HepG2 (cell line): Measurements from ENCODE around the gene NRSN2. TPM values are rescaled to one million over a fixed set of nuclear protein-coding genes. Genes with fewer than 3 reads are reported as not detected.

Experiments used
- ADNP ChIP-seq: sonication (generic); formaldehyde crosslinking; IDR thresholded peaks from 2 replicates; pipeline ENCODE4 v1.4.0; 2020; ENCODE audit warnings: missing genetic modification reagents
- AHR ChIP-seq: IDR thresholded peaks from 2 replicates; pipeline ENCODE4 v1.6.1; 2018; ENCODE audit warnings: missing genetic modification reagents, missing compliant biosample characterization
- ATAD3A ChIP-seq: sonication (generic); formaldehyde crosslinking; IDR thresholded peaks from 2 replicates; pipeline ENCODE4 v1.4.0; 2020; ENCODE audit warnings: missing genetic modification reagents
- DNMT3B ChIP-seq: conservative IDR thresholded peaks from 2 replicates; pipeline ENCODE4 v1.6.1; 2016; ENCODE audit warnings: missing biosample characterization, control low read depth
- HOXA3 ChIP-seq: sonication (generic); formaldehyde crosslinking; IDR thresholded peaks from 2 replicates; pipeline ENCODE4 v1.5.0; 2020; ENCODE audit warnings: missing genetic modification reagents
- KDM1A ChIP-seq: IDR thresholded peaks from 2 replicates; pipeline ENCODE4 v1.6.1; 2016; ENCODE audit warnings: missing compliant biosample characterization
- NR2F1 ChIP-seq, 2 experiments: fragments of 450-650 bp in 1 of 2; formaldehyde crosslinking in 1 of 2; IDR thresholded peaks; 2 replicates each; pipeline versions ENCODE4 v1.5.0 to v1.6.1; 2016 to 2020; ENCODE audit warnings: mild to moderate bottlenecking in 1 of 2, missing compliant biosample characterization in 1 of 2, missing genetic modification reagents in 1 of 2, moderate library complexity in 1 of 2
- POLR2A ChIP-seq, 2 experiments: IDR thresholded peaks; 2 replicates each; pipeline ENCODE4 v1.6.1; 2011; ENCODE audit warnings: low read depth in 2 of 2, low read length in 2 of 2, mild to moderate bottlenecking in 1 of 2, moderate library complexity in 1 of 2; ENCODE audit not compliant: insufficient read depth in 1 of 2
- SSRP1 ChIP-seq: IDR thresholded peaks from 2 replicates; pipeline ENCODE4 v1.6.1; 2016; ENCODE audit warnings: control low read depth
- TAF1 ChIP-seq: sonication (generic); formaldehyde crosslinking; IDR thresholded peaks from 2 replicates; pipeline ENCODE4 v1.4.0; 2020; ENCODE audit warnings: missing genetic modification reagents
- TBX2 ChIP-seq: sonication (generic); formaldehyde crosslinking; IDR thresholded peaks from 2 replicates; pipeline ENCODE4 v1.5.0; 2020; ENCODE audit warnings: missing genetic modification reagents, mild to moderate bottlenecking, borderline replicate concordance
- TGIF2 ChIP-seq: IDR thresholded peaks from 2 replicates; pipeline ENCODE4 v1.6.1; 2016; ENCODE audit warnings: control low read depth, missing compliant biosample characterization
- ZBTB38 ChIP-seq: sonication (generic); formaldehyde crosslinking; IDR thresholded peaks from 2 replicates; pipeline ENCODE4 v1.5.1; 2020; ENCODE audit warnings: mild to moderate bottlenecking, missing genetic modification reagents
- ZBTB4 ChIP-seq: sonication (generic); formaldehyde crosslinking; IDR thresholded peaks from 2 replicates; pipeline ENCODE4 v1.4.0; 2020; ENCODE audit warnings: missing genetic modification reagents, mild to moderate bottlenecking, borderline replicate concordance
- ZFP36L2 ChIP-seq: sonication (generic); formaldehyde crosslinking; IDR thresholded peaks from 2 replicates; pipeline ENCODE4 v1.4.0; 2020; ENCODE audit warnings: missing genetic modification reagents
- ZMYM2 ChIP-seq: sonication (generic); formaldehyde crosslinking; IDR thresholded peaks from 2 replicates; pipeline ENCODE4 v1.8.0; 2022; ENCODE audit warnings: mild to moderate bottlenecking, missing genetic modification reagents
- ZNF138 ChIP-seq: sonication (generic); formaldehyde crosslinking; IDR thresholded peaks from 2 replicates; pipeline ENCODE4 v1.5.0; 2020; ENCODE audit warnings: mild to moderate bottlenecking, low read depth, missing genetic modification reagents
- ZNF224 ChIP-seq: sonication (generic); formaldehyde crosslinking; IDR thresholded peaks from 2 replicates; pipeline ENCODE4 v1.5.0; 2020; ENCODE audit warnings: mild to moderate bottlenecking, missing genetic modification reagents
- ZNF367 ChIP-seq: sonication (generic); formaldehyde crosslinking; IDR thresholded peaks from 2 replicates; pipeline ENCODE4 v1.4.0; 2020; ENCODE audit warnings: missing genetic modification reagents, borderline replicate concordance
- ZNF567 ChIP-seq: sonication (generic); formaldehyde crosslinking; IDR thresholded peaks from 2 replicates; pipeline ENCODE4 v1.8.1; 2023; ENCODE audit warnings: mild to moderate bottlenecking, missing genetic modification reagents, borderline replicate concordance
- ZNF768 ChIP-seq: sonication (generic); formaldehyde crosslinking; IDR thresholded peaks from 2 replicates; pipeline ENCODE4 v1.4.0; 2020; ENCODE audit warnings: missing genetic modification reagents
- ZNF883 ChIP-seq: sonication (generic); formaldehyde crosslinking; IDR thresholded peaks from 2 replicates; pipeline ENCODE4 v1.5.1; 2020; ENCODE audit warnings: mild to moderate bottlenecking, missing genetic modification reagents; ENCODE audit errors: not compliant biosample characterization
- ZNF891 ChIP-seq: sonication (generic); formaldehyde crosslinking; IDR thresholded peaks from 2 replicates; pipeline ENCODE4 v1.5.0; 2020; ENCODE audit warnings: mild to moderate bottlenecking, missing genetic modification reagents
- polyA plus RNA-seq, 8 experiments: library from polyadenylated mRNA; depleted of rRNA in 3 of 8; stranded (reverse) in 7 of 8; unstranded in 1 of 8; fragments of >200 nt; fragmentation: Illumina TruSeq in 4 of 8; extraction: Trizol in 4 of 8; gene quantifications; 2 replicates each; pipeline versions ENCODE4 v1.2.1 to v1.2.3, GENCODE V29; 2011 to 2016; ENCODE audit warnings: low read depth in 4 of 8, missing spikeins in 1 of 8, mixed read lengths in 1 of 8; ENCODE audit not compliant: insufficient read depth in 1 of 8
- total RNA-seq, 5 experiments: library from RNA; depleted of rRNA; stranded (reverse); fragments of >200 nt; fragmentation: Illumina TruSeq; extraction: Trizol; gene quantifications; 2 replicates each; pipeline ENCODE4 v1.2.3, GENCODE V29; 2016; ENCODE audit warnings: low read depth in 1 of 5
- TF ChIP-seq, protein P1 (sequence below): sonication (generic); formaldehyde crosslinking; IDR thresholded peaks from 2 replicates; pipeline ENCODE4 v1.4.0; 2020; ENCODE audit warnings: missing genetic modification reagents
- TF ChIP-seq, protein P2 (sequence below): sonication (generic); formaldehyde crosslinking; IDR thresholded peaks from 2 replicates; pipeline ENCODE4 v1.8.0; 2022; ENCODE audit warnings: missing genetic modification reagents, mild to moderate bottlenecking, borderline replicate concordance

NRSN2 gene
- total and polyA plus RNA-seq, 2 of the 13 experiments (the other 11 are each of a cell fraction or from before 2014, with no cell fraction given) = 32.3 to 49.4 TPM

DNA sequence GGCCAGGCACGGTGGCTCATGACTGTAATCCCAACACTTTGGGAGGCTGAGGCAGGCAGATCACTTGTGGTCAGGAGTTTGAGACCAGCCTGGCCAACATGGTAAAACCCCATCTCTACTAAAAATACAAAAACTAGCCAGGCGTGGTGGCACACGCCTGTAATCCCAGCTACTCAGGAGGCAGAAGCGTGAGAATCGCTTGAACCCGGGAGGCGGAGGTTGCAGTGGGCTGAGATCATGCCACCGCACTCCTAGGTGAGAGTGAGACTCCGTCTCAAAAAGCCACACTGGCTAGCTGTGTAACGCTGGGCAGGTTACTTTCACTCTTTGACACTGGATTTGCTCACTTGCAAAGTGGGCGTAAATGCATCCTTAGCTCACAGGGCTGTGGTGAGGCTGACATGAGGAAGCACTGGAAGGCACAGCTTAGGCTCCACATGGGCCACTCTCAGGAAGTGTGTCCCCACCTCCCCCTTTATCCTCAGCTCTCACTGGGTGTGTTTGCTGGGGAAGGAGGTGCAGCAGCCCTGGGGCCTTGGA, 25.7 kb downstream of the NRSN2 start (continued):
- TF ChIP-seq ZBTB4 (0 out of 2 replicates have a peak, but pooled peaks have one; percentile 20), ZNF367 (0 out of 2 replicates have a peak, but pooled peaks have one; percentile 36), TAF1 (CRISPR knock-in tag) (peak; percentile 7; the same call in 1 of the 2 replicates), ZNF883 (CRISPR knock-in tag) (peak; percentile 35), ZNF891 (0 out of 2 replicates have a peak, but pooled peaks have one; percentile 23), DNMT3B (CRISPR knock-in tag) (peak; percentile 68), TBX2 (CRISPR knock-in tag) (peak; percentile 20; the same call in 1 of the 2 replicates), ADNP (CRISPR knock-in tag) (peak; percentile 78; the same call in 1 of the 2 replicates), ZMYM2 (CRISPR knock-in tag) (peak; percentile 70; the same call in 1 of the 2 replicates), KDM1A (CRISPR knock-in tag) (peak; percentile 10; the same call in 1 of the 2 replicates), ZNF224 (0 out of 2 replicates have a peak, but pooled peaks have one; percentile 16), ZNF567 (CRISPR knock-in tag) (0 out of 2 replicates have a peak, but pooled peaks have one; percentile 30), AHR (CRISPR knock-in tag) (0 out of 2 replicates have a peak, but pooled peaks have one; percentile 11), ZNF768 (CRISPR knock-in tag) (peak; percentile 28; the same call in 1 of the 2 replicates), SSRP1 (CRISPR knock-in tag) (peak; percentile 82; the same call in 1 of the 2 replicates), ATAD3A (0 out of 2 replicates have a peak, but pooled peaks have one; percentile 20), POLR2A (IDR thresholded peaks at IDR 0.05; ENCODE audit: insufficient read depth in 1 of 2, low read depth in 2 of 2, low read length in 2 of 2) (0 out of 4 replicates have a peak, but pooled peaks of 1 of the 2 experiments have one; percentile 8), NR2F1 (CRISPR knock-in tag; IDR thresholded peaks at IDR 0.05) (peak in 1 of 2 experiments; percentile 11; a peak in 2 of 4 replicates), TGIF2 (peak; percentile 75), ZFP36L2 (CRISPR knock-in tag) (peak; percentile 28; the same call in 1 of the 2 replicates), HOXA3 (CRISPR knock-in tag) (peak; percentile 9; the same call in 1 of the 2 replicates), ZBTB38 (peak; percentile 80; the same call in 1 of the 2 replicates), ZNF138 (CRISPR knock-in tag) (peak; percentile 43)
- TF ChIP-seq, protein P1, sequence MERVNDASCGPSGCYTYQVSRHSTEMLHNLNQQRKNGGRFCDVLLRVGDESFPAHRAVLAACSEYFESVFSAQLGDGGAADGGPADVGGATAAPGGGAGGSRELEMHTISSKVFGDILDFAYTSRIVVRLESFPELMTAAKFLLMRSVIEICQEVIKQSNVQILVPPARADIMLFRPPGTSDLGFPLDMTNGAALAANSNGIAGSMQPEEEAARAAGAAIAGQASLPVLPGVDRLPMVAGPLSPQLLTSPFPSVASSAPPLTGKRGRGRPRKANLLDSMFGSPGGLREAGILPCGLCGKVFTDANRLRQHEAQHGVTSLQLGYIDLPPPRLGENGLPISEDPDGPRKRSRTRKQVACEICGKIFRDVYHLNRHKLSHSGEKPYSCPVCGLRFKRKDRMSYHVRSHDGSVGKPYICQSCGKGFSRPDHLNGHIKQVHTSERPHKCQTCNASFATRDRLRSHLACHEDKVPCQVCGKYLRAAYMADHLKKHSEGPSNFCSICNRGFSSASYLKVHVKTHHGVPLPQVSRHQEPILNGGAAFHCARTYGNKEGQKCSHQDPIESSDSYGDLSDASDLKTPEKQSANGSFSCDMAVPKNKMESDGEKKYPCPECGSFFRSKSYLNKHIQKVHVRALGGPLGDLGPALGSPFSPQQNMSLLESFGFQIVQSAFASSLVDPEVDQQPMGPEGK (CRISPR knock-in tag) = peak; percentile 22; the same call in 1 of the 2 replicates
- TF ChIP-seq, protein P2, sequence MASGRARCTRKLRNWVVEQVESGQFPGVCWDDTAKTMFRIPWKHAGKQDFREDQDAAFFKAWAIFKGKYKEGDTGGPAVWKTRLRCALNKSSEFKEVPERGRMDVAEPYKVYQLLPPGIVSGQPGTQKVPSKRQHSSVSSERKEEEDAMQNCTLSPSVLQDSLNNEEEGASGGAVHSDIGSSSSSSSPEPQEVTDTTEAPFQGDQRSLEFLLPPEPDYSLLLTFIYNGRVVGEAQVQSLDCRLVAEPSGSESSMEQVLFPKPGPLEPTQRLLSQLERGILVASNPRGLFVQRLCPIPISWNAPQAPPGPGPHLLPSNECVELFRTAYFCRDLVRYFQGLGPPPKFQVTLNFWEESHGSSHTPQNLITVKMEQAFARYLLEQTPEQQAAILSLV (CRISPR knock-in tag) = 0 out of 2 replicates have a peak, but pooled peaks have one; percentile 2
